ENCODE results near the gene PITPNM2.

DNA sequence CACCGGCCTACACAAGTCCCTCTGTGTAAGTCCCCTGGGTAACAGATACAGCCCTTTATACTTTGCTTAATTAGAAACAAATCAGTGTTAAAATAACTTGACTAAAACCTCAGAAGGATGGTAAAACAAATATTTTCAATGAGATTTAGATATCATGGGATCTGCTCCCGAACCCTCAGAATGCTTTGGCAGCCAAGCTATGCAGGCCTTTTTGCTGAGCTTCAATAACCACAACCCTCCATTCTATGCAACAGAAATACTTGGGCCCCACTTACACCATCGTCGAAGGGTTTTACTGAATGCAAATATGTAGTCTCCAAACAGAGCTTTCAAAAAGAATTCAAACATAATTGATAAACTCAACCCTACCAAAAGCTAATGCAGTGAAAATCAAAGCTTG is 29.3 kb upstream of the PITPNM2 start:
- TF ChIP-seq EZH2 (IDR thresholded peaks at IDR 0.05; ENCODE audit: borderline replicate concordance), result no peak
- TF ChIP-seq EZH2phosphoT487 (IDR thresholded peaks at IDR 0.05; ENCODE audit: low read depth, severe bottlenecking, unreplicated experiment), result no peak

Data from hepatocyte (in vitro differentiated cells).